NCI-H1105 (cell line): ENCODE data around the gene DTNA.
A peak's percentile ranks its signal among the peaks of the same experiment; 100 is the strongest.

Experiments used
- DNase-seq: peaks from one replicate; lab custom pipeline; 2025; lab: John Stamatoyannopoulos, UW

Gene DTNA

GRCh38 chr18:34772887-34773286 lies 62.8 kb downstream of the DTNA start:
- no peak for DNase-seq

GRCh38 chr18:34773378-34773777 lies 63.3 kb downstream of the DTNA start:
- DNase-seq = no peak

- peak; percentile 79 for DNase-seq
Observed at GRCh38 chr18:34773961-34774766, 64.1 kb downstream of the DTNA start.

- DNase-seq = no peak
Observed at GRCh38 chr18:34775461-34775860, 65.4 kb downstream of the DTNA start.

- no peak for DNase-seq
Observed at GRCh38 chr18:34779112-34779511, 69.0 kb downstream of the DTNA start.

GRCh38 chr18:34780856-34781255 lies 70.8 kb downstream of the DTNA start:
- DNase-seq = no peak

GRCh38 chr18:34783501-34783900 lies 73.4 kb downstream of the DTNA start:
- no peak for DNase-seq

- no peak for DNase-seq
Observed at GRCh38 chr18:34786162-34786741, 76.2 kb downstream of the DTNA start.

GRCh38 chr18:34787931-34788532 lies 77.9 kb downstream of the DTNA start:
- DNase-seq = peak; percentile 62

GRCh38 chr18:34789768-34790344 lies 79.8 kb downstream of the DTNA start:
- no peak for DNase-seq

GRCh38 chr18:34794348-34794747 lies 84.2 kb downstream of the DTNA start:
- DNase-seq = no peak

- DNase-seq = no peak
Observed at GRCh38 chr18:34795070-34795732, 85.1 kb downstream of the DTNA start.

- DNase-seq = no peak
Observed at GRCh38 chr18:34796035-34796657, 86.0 kb downstream of the DTNA start.

GRCh38 chr18:34799291-34799690 lies 89.2 kb downstream of the DTNA start:
- DNase-seq = no peak

- DNase-seq = no peak
Observed at GRCh38 chr18:34800381-34800780, 90.3 kb downstream of the DTNA start.

GRCh38 chr18:34801774-34802173 lies 91.7 kb downstream of the DTNA start:
- DNase-seq = no peak

GRCh38 chr18:34802959-34803358 lies 92.9 kb downstream of the DTNA start:
- DNase-seq = no peak

- no peak for DNase-seq
Observed at GRCh38 chr18:34803877-34804400, 93.8 kb downstream of the DTNA start.

- DNase-seq = no peak
Observed at GRCh38 chr18:34805103-34805877, 95.2 kb downstream of the DTNA start.

- no peak for DNase-seq
Observed at GRCh38 chr18:34805878-34806351, 95.8 kb downstream of the DTNA start.

GRCh38 chr18:34806527-34806926 lies 96.4 kb downstream of the DTNA start:
- DNase-seq = no peak
